Type B pancreatic cell (in vitro differentiated cells): ENCODE data around the gene CDS2. TPM values are rescaled to one million over a fixed set of nuclear protein-coding genes. Genes with fewer than 3 reads are reported as not detected.
"Not testable (repeated sequence)": the region's sequence is repeated elsewhere in the genome, so short reads cannot be mapped to it uniquely, and the experiment has no call there.

Experiments
- DNase-seq: peaks from one replicate; pipeline ENCODE4 v3.0.0; 2021; ENCODE audit warnings: mixed read lengths; ENCODE audit not compliant: unreplicated experiment; ENCODE audit errors: extremely low spot score
- H3K27ac Mint-ChIP-seq: 2 replicates; pipeline ENCODE4 v1.8.0; 2021; ENCODE audit warnings: mild to moderate bottlenecking, mixed read lengths
- H3K27me3 Mint-ChIP-seq: 2 replicates; pipeline ENCODE4 v1.8.0; 2021; ENCODE audit warnings: mixed read lengths
- H3K36me3 Mint-ChIP-seq: 2 replicates; pipeline ENCODE4 v1.8.0; 2021; ENCODE audit warnings: mixed read lengths
- H3K4me1 Mint-ChIP-seq: one replicate; pipeline ENCODE4 v1.8.0; 2021; ENCODE audit warnings: mixed read lengths; ENCODE audit not compliant: unreplicated experiment
- H3K4me3 Mint-ChIP-seq: 2 replicates; pipeline ENCODE4 v1.8.0; 2021; ENCODE audit warnings: mild to moderate bottlenecking, mixed read lengths
- H3K9me3 Mint-ChIP-seq: 2 replicates; pipeline ENCODE4 v1.8.0; 2021; ENCODE audit warnings: mixed read lengths
- total RNA-seq: library from RNA; stranded (reverse); gene quantifications from 2 replicates; pipeline ENCODE4 v1.2.1, GENCODE V29; 2021; ENCODE audit warnings: low replicate concordance
- TF ChIP-seq, protein P1 (sequence below): fragments of 200-600 bp; sonication (generic); conservative IDR thresholded peaks from 2 replicates; pipeline ENCODE4 v1.5.0; 2021; ENCODE audit warnings: antibody characterized with exemption, mild to moderate bottlenecking

CDS2 gene
- total RNA-seq, 1 donor from 2014 or later, result 44.4 TPM

DNA sequence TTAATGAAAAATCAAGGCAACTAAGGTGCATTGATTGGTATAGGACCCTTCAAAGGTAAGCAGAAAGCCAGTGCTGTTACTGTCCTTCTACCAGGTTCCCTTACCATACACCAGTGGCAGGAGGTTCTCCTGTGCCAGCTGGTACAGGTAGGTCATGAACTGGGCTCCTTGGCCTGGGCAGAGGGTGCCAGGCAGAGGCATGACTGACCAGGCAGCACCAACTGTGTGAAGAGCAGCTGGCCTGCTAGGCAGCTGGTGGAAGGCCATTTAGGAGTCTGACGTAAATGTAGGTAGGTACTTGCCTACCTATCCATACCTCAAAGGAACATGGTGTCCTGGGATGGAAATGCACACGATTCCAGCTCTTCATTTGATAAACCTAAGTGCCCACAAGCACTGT is 30.3 kb upstream of the CDS2 start:
- no peak overlapping the region for H3K27ac Mint-ChIP-seq
- TF ChIP-seq, protein P1, sequence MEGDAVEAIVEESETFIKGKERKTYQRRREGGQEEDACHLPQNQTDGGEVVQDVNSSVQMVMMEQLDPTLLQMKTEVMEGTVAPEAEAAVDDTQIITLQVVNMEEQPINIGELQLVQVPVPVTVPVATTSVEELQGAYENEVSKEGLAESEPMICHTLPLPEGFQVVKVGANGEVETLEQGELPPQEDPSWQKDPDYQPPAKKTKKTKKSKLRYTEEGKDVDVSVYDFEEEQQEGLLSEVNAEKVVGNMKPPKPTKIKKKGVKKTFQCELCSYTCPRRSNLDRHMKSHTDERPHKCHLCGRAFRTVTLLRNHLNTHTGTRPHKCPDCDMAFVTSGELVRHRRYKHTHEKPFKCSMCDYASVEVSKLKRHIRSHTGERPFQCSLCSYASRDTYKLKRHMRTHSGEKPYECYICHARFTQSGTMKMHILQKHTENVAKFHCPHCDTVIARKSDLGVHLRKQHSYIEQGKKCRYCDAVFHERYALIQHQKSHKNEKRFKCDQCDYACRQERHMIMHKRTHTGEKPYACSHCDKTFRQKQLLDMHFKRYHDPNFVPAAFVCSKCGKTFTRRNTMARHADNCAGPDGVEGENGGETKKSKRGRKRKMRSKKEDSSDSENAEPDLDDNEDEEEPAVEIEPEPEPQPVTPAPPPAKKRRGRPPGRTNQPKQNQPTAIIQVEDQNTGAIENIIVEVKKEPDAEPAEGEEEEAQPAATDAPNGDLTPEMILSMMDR, result no peak
- H3K4me3 Mint-ChIP-seq, result no peak overlapping the region
- DNase-seq, result no peak
- H3K36me3 Mint-ChIP-seq, result peaks cover 18% of the 10 kb centered on the region
- no peaks in the 10 kb centered on the region for H3K9me3 Mint-ChIP-seq
- H3K4me1 Mint-ChIP-seq, result no peaks in the 10 kb centered on the region
- no peaks in the 10 kb centered on the region for H3K27me3 Mint-ChIP-seq

DNA sequence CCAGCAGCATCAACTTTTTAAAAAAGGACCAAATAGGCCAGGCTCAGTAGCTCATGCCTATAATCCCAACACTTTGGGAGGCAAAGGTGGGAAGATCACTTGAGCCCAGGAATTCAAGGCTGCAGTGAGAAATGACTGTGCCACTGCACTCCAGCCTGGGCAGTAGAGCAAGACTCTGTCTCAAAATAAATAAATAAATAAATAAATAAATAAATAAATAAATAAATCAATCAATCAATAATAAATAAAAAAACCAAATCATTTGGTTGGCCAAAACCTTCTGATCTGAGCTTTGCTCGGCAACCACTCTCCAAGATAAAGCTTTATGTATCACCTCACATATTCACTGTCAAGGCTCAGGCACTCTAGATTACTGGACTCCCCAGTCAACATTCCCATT is 27.8 kb upstream of the CDS2 start:
- not testable (repeated sequence) for H3K27ac Mint-ChIP-seq, H3K9me3 Mint-ChIP-seq
- peaks cover 24% of the 10 kb centered on the region for H3K36me3 Mint-ChIP-seq

DNA sequence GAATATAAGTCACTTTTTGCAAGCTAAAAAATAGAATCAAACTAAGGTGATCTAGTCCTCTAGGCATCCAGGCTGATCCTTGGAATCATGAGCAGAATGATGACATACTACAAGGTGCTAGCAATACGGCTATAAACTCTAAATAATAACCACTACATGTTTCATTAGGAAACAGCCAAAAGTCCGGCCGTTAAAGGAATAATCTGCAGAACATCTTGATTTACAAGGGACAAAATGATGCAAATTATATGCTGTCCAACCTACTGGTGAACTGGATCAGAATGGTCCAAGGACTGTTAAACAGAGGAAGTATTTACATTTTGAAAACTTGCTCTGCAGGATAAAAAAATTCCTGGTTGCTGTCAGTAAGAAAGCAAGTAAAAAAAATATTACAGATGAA is 26.9 kb upstream of the CDS2 start:
- not testable (repeated sequence) for H3K27me3 Mint-ChIP-seq, H3K4me3 Mint-ChIP-seq, H3K27ac Mint-ChIP-seq, H3K9me3 Mint-ChIP-seq, DNase-seq, H3K4me1 Mint-ChIP-seq
- peaks cover 31% of the 10 kb centered on the region for H3K36me3 Mint-ChIP-seq

More for the DNA sequence above, 27.8 kb upstream of the CDS2 start:
- H3K4me1 Mint-ChIP-seq, H3K4me3 Mint-ChIP-seq, H3K27me3 Mint-ChIP-seq, DNase-seq: not testable (repeated sequence)

DNA sequence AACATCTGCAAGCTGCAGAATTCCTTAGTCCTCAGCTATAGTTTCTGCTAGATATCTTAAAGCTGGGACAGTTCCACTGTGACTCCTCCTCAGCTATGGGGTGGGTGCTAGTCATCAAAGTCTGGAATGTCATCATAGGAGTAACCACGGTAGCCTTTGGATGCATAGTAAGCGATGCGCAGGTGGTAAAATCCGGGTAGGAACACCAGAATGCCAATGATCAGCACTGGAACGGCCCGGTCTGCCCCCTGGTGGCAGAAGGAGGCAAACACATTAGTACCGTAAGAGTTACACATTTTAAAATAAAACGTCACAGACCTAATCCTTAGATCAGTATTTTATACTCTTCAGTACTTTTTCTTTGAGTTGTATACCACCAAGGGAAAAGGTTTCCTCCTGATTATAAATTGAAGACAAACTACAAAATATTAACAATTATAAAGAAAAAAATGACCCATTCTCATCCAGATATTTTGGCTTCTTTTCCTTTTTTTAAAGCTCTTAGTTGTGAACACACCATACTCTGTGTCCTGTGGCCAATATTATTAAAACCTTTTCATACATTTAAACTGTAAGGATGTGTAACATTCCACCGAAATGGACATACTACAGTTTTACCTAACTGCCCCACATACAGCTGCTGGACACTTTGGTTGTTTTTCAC is 26.0 kb upstream of the CDS2 start:
- TF ChIP-seq, protein P1, result peak; percentile 96

DNA sequence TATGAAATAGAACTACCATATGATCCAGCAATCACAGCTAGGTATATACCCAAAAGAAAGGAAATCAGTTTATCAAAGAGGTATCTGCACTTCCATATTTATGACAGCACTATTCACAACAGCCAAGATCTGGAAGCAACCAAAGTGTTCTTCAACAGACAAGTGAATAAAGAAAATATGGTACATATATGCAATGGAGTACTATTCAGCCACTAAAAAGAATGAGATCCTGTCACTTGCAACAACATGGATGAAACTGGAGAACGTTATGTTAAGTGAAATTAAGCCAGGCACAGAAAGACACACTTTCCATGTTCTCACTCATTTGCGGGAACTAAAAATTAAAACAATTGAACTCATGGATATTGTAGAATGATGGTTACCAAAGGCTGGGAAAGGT is 22.3 kb upstream of the CDS2 start:
- Mint-ChIP-seq H3K27ac (no peak overlapping the region), H3K36me3 (peaks cover 23% of the 10 kb centered on the region), H3K4me1 (no peaks in the 10 kb centered on the region), H3K4me3 (no peak overlapping the region), H3K27me3 (no peaks in the 10 kb centered on the region), H3K9me3 (no peaks in the 10 kb centered on the region)
- TF ChIP-seq, protein P1, result no peak
- no peak for DNase-seq

More for the DNA sequence above, 26.0 kb upstream of the CDS2 start:
- H3K9me3 Mint-ChIP-seq, result no peaks in the 10 kb centered on the region
- DNase-seq, result peak; percentile 77
- no peaks in the 10 kb centered on the region for H3K27me3 Mint-ChIP-seq
- no peak overlapping the region for H3K4me3 Mint-ChIP-seq
- H3K4me1 Mint-ChIP-seq, result no peaks in the 10 kb centered on the region
- no peak overlapping the region for H3K27ac Mint-ChIP-seq
- peaks cover 31% of the 10 kb centered on the region for H3K36me3 Mint-ChIP-seq

DNA sequence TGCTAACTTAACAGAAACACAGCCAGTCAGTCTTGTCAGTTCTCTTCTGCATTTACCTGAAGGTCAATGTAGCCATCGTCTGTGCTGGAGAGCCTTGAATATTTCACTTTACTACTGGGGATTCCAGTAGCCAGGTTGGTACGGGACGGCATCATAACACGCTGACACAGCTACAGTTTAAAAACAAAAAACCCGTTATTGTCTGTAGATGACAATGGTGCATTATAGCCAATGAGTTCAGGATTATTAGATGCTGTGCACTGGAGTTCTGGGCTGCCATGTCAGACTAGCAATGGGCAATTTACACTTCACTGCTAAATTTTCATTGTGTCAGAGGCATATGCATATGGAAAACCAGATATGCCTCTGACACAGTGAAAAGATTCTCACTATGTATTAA is 17.5 kb upstream of the CDS2 start:
- Mint-ChIP-seq H3K27ac (no peak overlapping the region), H3K36me3 (peaks cover 5% of the 10 kb centered on the region), H3K4me3 (peak overlapping the region; percentile 41), H3K9me3 (no peaks in the 10 kb centered on the region), H3K4me1 (peaks cover 7% of the 10 kb centered on the region), H3K27me3 (no peaks in the 10 kb centered on the region)
- DNase-seq, result no peak
- TF ChIP-seq, protein P1, result no peak

DNA sequence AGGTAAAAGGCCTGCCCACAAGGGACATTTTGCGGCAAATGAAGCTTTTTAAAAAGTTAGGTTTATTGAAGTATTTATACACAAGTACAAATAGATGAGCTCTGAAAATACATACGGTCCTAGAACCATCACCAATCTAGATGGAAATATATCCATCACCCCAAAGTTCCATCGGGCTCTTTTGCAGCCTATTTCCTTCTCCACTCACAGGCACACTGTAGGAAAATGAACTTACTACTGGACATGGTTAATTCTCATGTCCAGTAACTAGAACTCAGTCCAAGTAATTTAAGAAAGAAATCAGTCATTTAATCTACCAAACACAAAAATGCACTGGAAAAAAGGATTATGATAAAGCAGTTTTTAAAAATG is 13.2 kb upstream of the CDS2 start:
- TF ChIP-seq, protein P1, result no peak
- H3K4me3 Mint-ChIP-seq, result peak overlapping the region; percentile 92
- H3K27me3 Mint-ChIP-seq, result no peaks in the 10 kb centered on the region
- DNase-seq, result no peak
- H3K27ac Mint-ChIP-seq, result peak overlapping the region; percentile 89
- H3K4me1 Mint-ChIP-seq, result peaks cover 21% of the 10 kb centered on the region
- peaks cover 14% of the 10 kb centered on the region for H3K36me3 Mint-ChIP-seq
- H3K9me3 Mint-ChIP-seq, result no peaks in the 10 kb centered on the region
